ENCODE data around the gene JAG1. TPM values are rescaled to one million over a fixed set of nuclear protein-coding genes. Genes with fewer than 3 reads are reported as not detected.

Gene JAG1
- total and polyA plus RNA-seq, 2 of the 4 experiments (the other 2 are of a cell fraction): 10.2 to 22.6 TPM

DNA sequence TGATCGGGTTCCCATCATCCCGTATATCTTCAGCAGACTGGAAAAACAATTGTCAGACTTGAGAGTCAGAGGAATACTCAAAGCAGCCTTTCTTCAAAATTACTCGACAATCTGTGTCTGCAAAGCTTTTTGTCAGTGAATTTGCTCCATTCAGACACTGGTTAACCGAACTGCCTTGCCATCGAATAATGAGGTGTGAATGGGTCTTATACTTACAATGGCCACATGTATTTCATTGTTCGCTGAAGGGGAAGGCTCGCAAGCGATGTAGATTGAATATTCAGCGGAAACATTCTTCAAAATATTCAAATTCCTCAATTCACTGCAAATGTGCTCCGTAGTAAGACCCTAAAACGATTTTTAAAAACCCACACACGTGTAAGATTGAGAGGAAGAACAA is 32.9 kb downstream of the JAG1 start:
- BruUV-seq (replicated peaks): no TSS peak

More for the DNA sequence above, 32.9 kb downstream of the JAG1 start:
- no peak overlapping the region for H3K4ac ChIP-seq (ENCODE audit: low read depth, low read length)
- TF ChIP-seq NFE2L2 (IDR thresholded peaks at IDR 0.05; ENCODE audit: low read depth, low read length): no peak
- no peak for TF ChIP-seq MAFK (IDR thresholded peaks at IDR 0.05; ENCODE audit: low read depth, low read length)
- TF ChIP-seq, protein P1, sequence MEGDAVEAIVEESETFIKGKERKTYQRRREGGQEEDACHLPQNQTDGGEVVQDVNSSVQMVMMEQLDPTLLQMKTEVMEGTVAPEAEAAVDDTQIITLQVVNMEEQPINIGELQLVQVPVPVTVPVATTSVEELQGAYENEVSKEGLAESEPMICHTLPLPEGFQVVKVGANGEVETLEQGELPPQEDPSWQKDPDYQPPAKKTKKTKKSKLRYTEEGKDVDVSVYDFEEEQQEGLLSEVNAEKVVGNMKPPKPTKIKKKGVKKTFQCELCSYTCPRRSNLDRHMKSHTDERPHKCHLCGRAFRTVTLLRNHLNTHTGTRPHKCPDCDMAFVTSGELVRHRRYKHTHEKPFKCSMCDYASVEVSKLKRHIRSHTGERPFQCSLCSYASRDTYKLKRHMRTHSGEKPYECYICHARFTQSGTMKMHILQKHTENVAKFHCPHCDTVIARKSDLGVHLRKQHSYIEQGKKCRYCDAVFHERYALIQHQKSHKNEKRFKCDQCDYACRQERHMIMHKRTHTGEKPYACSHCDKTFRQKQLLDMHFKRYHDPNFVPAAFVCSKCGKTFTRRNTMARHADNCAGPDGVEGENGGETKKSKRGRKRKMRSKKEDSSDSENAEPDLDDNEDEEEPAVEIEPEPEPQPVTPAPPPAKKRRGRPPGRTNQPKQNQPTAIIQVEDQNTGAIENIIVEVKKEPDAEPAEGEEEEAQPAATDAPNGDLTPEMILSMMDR (conservative IDR thresholded peaks at IDR 0.05; ENCODE audit: low read depth, low read length): no peak
- TF ChIP-seq FOS (IDR thresholded peaks at IDR 0.05; ENCODE audit: low read depth, low read length): no peak
- no peak for TF ChIP-seq SMC3 (IDR thresholded peaks at IDR 0.05; ENCODE audit: low read depth, low read length)
- TF ChIP-seq, protein P2, sequence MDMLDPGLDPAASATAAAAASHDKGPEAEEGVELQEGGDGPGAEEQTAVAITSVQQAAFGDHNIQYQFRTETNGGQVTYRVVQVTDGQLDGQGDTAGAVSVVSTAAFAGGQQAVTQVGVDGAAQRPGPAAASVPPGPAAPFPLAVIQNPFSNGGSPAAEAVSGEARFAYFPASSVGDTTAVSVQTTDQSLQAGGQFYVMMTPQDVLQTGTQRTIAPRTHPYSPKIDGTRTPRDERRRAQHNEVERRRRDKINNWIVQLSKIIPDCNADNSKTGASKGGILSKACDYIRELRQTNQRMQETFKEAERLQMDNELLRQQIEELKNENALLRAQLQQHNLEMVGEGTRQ (IDR thresholded peaks at IDR 0.05; ENCODE audit: low read depth, low read length): no peak
- no peak for TF ChIP-seq MXI1 (IDR thresholded peaks at IDR 0.05; ENCODE audit: borderline replicate concordance, low read depth, low read length)
- TF ChIP-seq RAD21 (IDR thresholded peaks at IDR 0.05; ENCODE audit: low read length): no peak
- no peak for TF ChIP-seq BHLHE40 (IDR thresholded peaks at IDR 0.05; ENCODE audit: low read depth, low read length)
- TF ChIP-seq, protein P3, sequence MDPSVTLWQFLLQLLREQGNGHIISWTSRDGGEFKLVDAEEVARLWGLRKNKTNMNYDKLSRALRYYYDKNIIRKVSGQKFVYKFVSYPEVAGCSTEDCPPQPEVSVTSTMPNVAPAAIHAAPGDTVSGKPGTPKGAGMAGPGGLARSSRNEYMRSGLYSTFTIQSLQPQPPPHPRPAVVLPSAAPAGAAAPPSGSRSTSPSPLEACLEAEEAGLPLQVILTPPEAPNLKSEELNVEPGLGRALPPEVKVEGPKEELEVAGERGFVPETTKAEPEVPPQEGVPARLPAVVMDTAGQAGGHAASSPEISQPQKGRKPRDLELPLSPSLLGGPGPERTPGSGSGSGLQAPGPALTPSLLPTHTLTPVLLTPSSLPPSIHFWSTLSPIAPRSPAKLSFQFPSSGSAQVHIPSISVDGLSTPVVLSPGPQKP (IDR thresholded peaks at IDR 0.05; ENCODE audit: borderline replicate concordance, low read depth, low read length): no peak
- TF ChIP-seq CHD1 (IDR thresholded peaks at IDR 0.05; ENCODE audit: low read depth, low read length): no peak
- no peak for TF ChIP-seq CEBPB (IDR thresholded peaks at IDR 0.05; ENCODE audit: low read depth, low read length)
- no peak for TF ChIP-seq RCOR1 (IDR thresholded peaks at IDR 0.05; ENCODE audit: insufficient replicate concordance, low read length)
- TF ChIP-seq POLR2A (IDR thresholded peaks at IDR 0.05; ENCODE audit: low read depth, low read length): no peak
- TF ChIP-seq MAZ (IDR thresholded peaks at IDR 0.05; ENCODE audit: borderline replicate concordance, low read depth, low read length): no peak
- no peak overlapping the region for H3K14ac ChIP-seq (replicated peaks; ENCODE audit: low read depth, low read length)
- H3K56ac ChIP-seq (ENCODE audit: extremely low read depth, insufficient read depth, low read length): no peak overlapping the region
- H2AFZ ChIP-seq (replicated peaks; ENCODE audit: low read length, poor library complexity): no peak overlapping the region
- no peak overlapping the region for H2BK20ac ChIP-seq (ENCODE audit: low read depth, low read length)
- dilution Hi-C loops (cut with HindIII; ENCODE audit: low sequenced_read_pairs, unreplicated experiment) (no loop called here), intact Hi-C loops (cut with micrococcal nuclease) (no loop called here), in situ Hi-C loops (cut with MboI; ENCODE audit: low sequenced_read_pairs) (no loop called here)
- no peak overlapping the region for H3K27ac ChIP-seq (ENCODE audit: insufficient read depth, low read length)
- DNase-seq: no peak
- H3K27me3 ChIP-seq (ENCODE audit: control insufficient read depth, insufficient read depth, low read length): no peaks in the 10 kb centered on the region
- H4K8ac ChIP-seq (ENCODE audit: low read depth in 2 of 2, low read length in 2 of 2): no peak overlapping the region
- H3K4me1 ChIP-seq (ENCODE audit: control insufficient read depth, insufficient read depth, low read length): peaks cover 19% of the 10 kb centered on the region
- H4K20me1 ChIP-seq (ENCODE audit: insufficient read depth, low read length): no peaks in the 10 kb centered on the region
- no peak overlapping the region for H4K5ac ChIP-seq (ENCODE audit: low read depth, low read length)
- H3K4me3 ChIP-seq (ENCODE audit: insufficient read depth, low read depth, low read length): no peak overlapping the region
- peaks cover 0 to 31% of the 10 kb centered on the region in 2 experiments; a peak in 2 of 4 replicates for H3K79me1 ChIP-seq (ENCODE audit: low read depth in 1 of 2, low read length in 2 of 2)
- no peak for ATAC-seq (ENCODE audit: low read depth)
- H4K91ac ChIP-seq (ENCODE audit: insufficient read depth, low read depth, low read length): no peak overlapping the region
- peaks cover 24% of the 10 kb centered on the region for H3K9me1 ChIP-seq (ENCODE audit: insufficient read depth, low read length)
- no peak overlapping the region for H3K18ac ChIP-seq (ENCODE audit: low read depth, low read length)
- no peak overlapping the region for H2BK5ac ChIP-seq (ENCODE audit: low read depth, low read length, poor library complexity, severe bottlenecking)
- ChIA-PET POLR2A (ENCODE audit: unreplicated experiment) (no interaction called here), CTCF (no interaction called here)
- no peak overlapping the region for H2BK120ac ChIP-seq (ENCODE audit: low read depth, low read length)
- no CpG with 5 or more reads among the region's 12 CpGs for WGBS, 2 experiments (ENCODE audit: extremely low coverage in 2 of 2, insufficient read length in 1 of 2)
- H2AK5ac ChIP-seq (ENCODE audit: low read depth, low read length): no peak overlapping the region
- H2BK15ac ChIP-seq (ENCODE audit: low read depth, low read length): no peak overlapping the region
- H3K9me3 ChIP-seq (ENCODE audit: control insufficient read depth, insufficient read depth, low read length): no peaks in the 10 kb centered on the region
- no peak overlapping the region for H3K4me2 ChIP-seq (ENCODE audit: low read depth, low read length)
- H3K23ac ChIP-seq (ENCODE audit: low read depth, low read length): no peak overlapping the region
- H2AK9ac ChIP-seq (replicated peaks; ENCODE audit: low read depth, low read length, poor library complexity): no peak overlapping the region
- peaks cover 71% of the 10 kb centered on the region for H3K36me3 ChIP-seq (ENCODE audit: control insufficient read depth, insufficient read depth, low read length)
- no peak overlapping the region for H3K9ac ChIP-seq (ENCODE audit: low read depth, low read length)

All from IMR-90 (cell line).